CD4-positive, alpha-beta T cell treated with Interleukin-17A for 4 hours (primary cell): ENCODE results near the gene OVOL2.
"Not testable (repeated sequence)": the region's sequence is repeated elsewhere in the genome, so short reads cannot be mapped to it uniquely, and the experiment has no call there.

Experiments
- DNase-seq: peaks from one replicate; pipeline ENCODE4 v3.0.0-alpha.2; 2020; ENCODE audit warnings: mixed read lengths

OVOL2 gene

GRCh38 chr20:18056174-18057100 is 1.3 kb downstream of the OVOL2 start:
- no peak for DNase-seq

- no peak for DNase-seq
Observed at GRCh38 chr20:18055261-18055660, 2.5 kb downstream of the OVOL2 start.

- no peak for DNase-seq
Observed at GRCh38 chr20:18052856-18053255, 4.9 kb downstream of the OVOL2 start.

GRCh38 chr20:18050628-18051027 is 7.1 kb downstream of the OVOL2 start:
- DNase-seq: no peak

- DNase-seq: no peak
Observed at GRCh38 chr20:18048176-18048575, 9.5 kb downstream of the OVOL2 start.

GRCh38 chr20:18046535-18046934 is 11.2 kb downstream of the OVOL2 start:
- no peak for DNase-seq

GRCh38 chr20:18042229-18042628 is 15.5 kb downstream of the OVOL2 start:
- DNase-seq: no peak

GRCh38 chr20:18041462-18041861 is 16.3 kb downstream of the OVOL2 start:
- DNase-seq: no peak

GRCh38 chr20:18039063-18039462 is 18.7 kb downstream of the OVOL2 start:
- no peak for DNase-seq

GRCh38 chr20:18034039-18034438 is 23.7 kb downstream of the OVOL2 start:
- DNase-seq: no peak

- DNase-seq: no peak
Observed at GRCh38 chr20:18032977-18033892, 24.5 kb downstream of the OVOL2 start.

- no peak for DNase-seq
Observed at GRCh38 chr20:18031888-18032509, 25.7 kb downstream of the OVOL2 start.

GRCh38 chr20:18031050-18031449 is 26.7 kb downstream of the OVOL2 start:
- DNase-seq: no peak

- DNase-seq: no peak
Observed at GRCh38 chr20:18030020-18030419, 27.7 kb downstream of the OVOL2 start.

- DNase-seq: not testable (repeated sequence)
Observed at GRCh38 chr20:18027011-18027410, 30.7 kb downstream of the OVOL2 start.

GRCh38 chr20:18024606-18025127 is 33.0 kb downstream of the OVOL2 start:
- no peak for DNase-seq

- DNase-seq: no peak
Observed at GRCh38 chr20:18020931-18021330, 36.8 kb downstream of the OVOL2 start.

- peak; percentile 6 for DNase-seq
Observed at GRCh38 chr20:18019068-18019467, 38.6 kb downstream of the OVOL2 start.

- no peak for DNase-seq
Observed at GRCh38 chr20:18018100-18018499, 39.6 kb downstream of the OVOL2 start.

- no peak for DNase-seq
Observed at GRCh38 chr20:18016772-18017171, 40.9 kb downstream of the OVOL2 start.

- DNase-seq: no peak
Observed at GRCh38 chr20:18014411-18014810, 43.3 kb downstream of the OVOL2 start.

GRCh38 chr20:18012901-18013300 is 44.8 kb downstream of the OVOL2 start:
- DNase-seq: no peak
